ENCODE data around the gene CALHM6.

The CALHM6 gene

DNA sequence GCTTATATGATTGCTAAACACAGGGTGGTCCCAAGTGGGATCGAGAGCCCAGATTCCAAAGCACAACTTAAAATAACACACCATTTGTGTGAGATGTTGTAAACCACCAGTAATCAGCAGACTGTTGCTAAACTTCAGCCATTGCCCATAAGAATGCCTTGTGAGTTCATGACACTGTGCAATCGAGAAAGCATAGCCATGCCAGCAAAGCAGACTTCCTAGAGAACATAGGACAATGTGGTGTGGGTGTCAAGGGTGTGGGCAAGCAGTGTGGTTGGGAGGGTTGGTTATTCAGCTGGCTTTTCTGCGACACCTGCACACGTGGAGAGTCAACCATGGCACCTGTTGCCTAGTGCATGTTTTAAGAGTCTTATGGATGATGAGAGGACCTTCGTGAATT lies 16.1 kb upstream of the CALHM6 start:
- no peak overlapping the region for H3K4me3 ChIP-seq (ENCODE audit: insufficient read depth, low read length, poor library complexity, severe bottlenecking)
- no peaks in the 10 kb centered on the region for H3K36me3 ChIP-seq (ENCODE audit: low read length)
- no peak overlapping the region for H3K4me2 ChIP-seq (ENCODE audit: low read depth, low read length, poor library complexity, severe bottlenecking)
- H3K27me3 ChIP-seq (ENCODE audit: low read length), result no peaks in the 10 kb centered on the region
- H3K9me3 ChIP-seq (ENCODE audit: insufficient read depth, low read length), result no peaks in the 10 kb centered on the region
- no peak overlapping the region for H3K27ac ChIP-seq (ENCODE audit: low read depth, low read length)
- no peaks in the 10 kb centered on the region for H3F3A ChIP-seq (ENCODE audit: insufficient read depth)
- no peaks in the 10 kb centered on the region for H3K79me2 ChIP-seq (ENCODE audit: insufficient read depth, low read length)
- H2AFZ ChIP-seq (ENCODE audit: low read depth, low read length, severe bottlenecking), result no peak overlapping the region
- no peaks in the 10 kb centered on the region for H3K9me2 ChIP-seq (replicated peaks; ENCODE audit: insufficient read depth, low read length)
- no peaks in the 10 kb centered on the region for H4K20me1 ChIP-seq (ENCODE audit: low read depth, low read length)
- TF ChIP-seq, protein P1, sequence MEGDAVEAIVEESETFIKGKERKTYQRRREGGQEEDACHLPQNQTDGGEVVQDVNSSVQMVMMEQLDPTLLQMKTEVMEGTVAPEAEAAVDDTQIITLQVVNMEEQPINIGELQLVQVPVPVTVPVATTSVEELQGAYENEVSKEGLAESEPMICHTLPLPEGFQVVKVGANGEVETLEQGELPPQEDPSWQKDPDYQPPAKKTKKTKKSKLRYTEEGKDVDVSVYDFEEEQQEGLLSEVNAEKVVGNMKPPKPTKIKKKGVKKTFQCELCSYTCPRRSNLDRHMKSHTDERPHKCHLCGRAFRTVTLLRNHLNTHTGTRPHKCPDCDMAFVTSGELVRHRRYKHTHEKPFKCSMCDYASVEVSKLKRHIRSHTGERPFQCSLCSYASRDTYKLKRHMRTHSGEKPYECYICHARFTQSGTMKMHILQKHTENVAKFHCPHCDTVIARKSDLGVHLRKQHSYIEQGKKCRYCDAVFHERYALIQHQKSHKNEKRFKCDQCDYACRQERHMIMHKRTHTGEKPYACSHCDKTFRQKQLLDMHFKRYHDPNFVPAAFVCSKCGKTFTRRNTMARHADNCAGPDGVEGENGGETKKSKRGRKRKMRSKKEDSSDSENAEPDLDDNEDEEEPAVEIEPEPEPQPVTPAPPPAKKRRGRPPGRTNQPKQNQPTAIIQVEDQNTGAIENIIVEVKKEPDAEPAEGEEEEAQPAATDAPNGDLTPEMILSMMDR (IDR thresholded peaks at IDR 0.05; ENCODE audit: insufficient read depth, low read length, poor library complexity, severe bottlenecking), result no peak
- no peak for TF ChIP-seq EZH2phosphoT487 (conservative IDR thresholded peaks at IDR 0.05; ENCODE audit: low read length)
- no peak overlapping the region for H3K9ac ChIP-seq (ENCODE audit: low read length)

DNA sequence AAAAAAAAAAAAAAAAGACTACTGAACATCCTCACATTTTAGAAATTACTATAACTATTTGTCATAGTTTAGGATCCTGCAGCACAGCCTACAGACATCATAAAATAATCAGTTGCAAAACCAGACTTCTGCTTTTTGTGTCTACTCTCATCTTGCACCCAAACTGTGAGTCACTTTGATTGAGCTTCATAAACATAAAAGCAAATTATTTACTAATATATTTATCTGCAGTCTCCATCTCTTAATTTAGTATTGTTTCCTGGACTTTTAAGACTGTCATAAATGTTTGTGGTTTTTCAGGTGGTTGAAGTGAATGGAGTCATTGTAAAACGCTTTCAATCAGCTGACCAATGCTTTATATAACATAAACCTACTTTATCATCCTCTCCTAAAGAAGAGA lies 14.8 kb upstream of the CALHM6 start:
- Histone ChIP-seq H3K9me2 (replicated peaks; ENCODE audit: insufficient read depth, low read length) (no peaks in the 10 kb centered on the region), H3K27ac (ENCODE audit: low read depth, low read length) (no peak overlapping the region), H3K4me3 (ENCODE audit: insufficient read depth, low read length, poor library complexity, severe bottlenecking) (no peak overlapping the region)

DNA sequence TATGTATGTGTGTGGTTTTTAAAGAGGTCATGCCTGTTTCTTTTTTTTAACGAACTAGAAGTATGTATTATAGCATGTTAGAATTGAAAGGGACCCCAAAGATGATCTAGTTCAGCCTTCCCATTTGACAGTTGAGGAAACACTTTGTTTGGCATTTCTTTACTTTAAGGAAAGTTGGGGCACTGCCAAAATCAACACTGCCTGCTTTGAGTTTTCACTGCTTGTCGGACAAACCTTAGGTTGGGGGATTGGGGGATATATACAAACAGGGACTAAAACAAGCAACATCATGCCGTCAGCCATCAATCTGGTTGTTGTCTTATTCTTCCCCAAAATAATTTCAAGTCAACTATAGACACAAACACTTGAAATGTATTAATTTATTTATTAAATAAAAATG lies 14.1 kb upstream of the CALHM6 start:
- Histone ChIP-seq H3K36me3 (ENCODE audit: low read length) (no peaks in the 10 kb centered on the region), H4K20me1 (ENCODE audit: low read depth, low read length) (no peaks in the 10 kb centered on the region), H2AFZ (ENCODE audit: low read depth, low read length, severe bottlenecking) (no peak overlapping the region), H3F3A (ENCODE audit: insufficient read depth) (no peaks in the 10 kb centered on the region), H3K79me2 (ENCODE audit: insufficient read depth, low read length) (no peaks in the 10 kb centered on the region), H3K27me3 (ENCODE audit: low read length) (no peaks in the 10 kb centered on the region), H3K27ac (ENCODE audit: low read depth, low read length) (no peak overlapping the region), H3K9ac (ENCODE audit: low read length) (no peak overlapping the region), H3K9me3 (ENCODE audit: insufficient read depth, low read length) (no peaks in the 10 kb centered on the region), H3K4me2 (ENCODE audit: low read depth, low read length, poor library complexity, severe bottlenecking) (no peak overlapping the region), H3K9me2 (replicated peaks; ENCODE audit: insufficient read depth, low read length) (no peaks in the 10 kb centered on the region), H3K4me3 (ENCODE audit: insufficient read depth, low read length, poor library complexity, severe bottlenecking) (no peak overlapping the region)
- TF ChIP-seq, protein P1 (IDR thresholded peaks at IDR 0.05; ENCODE audit: insufficient read depth, low read length, poor library complexity, severe bottlenecking), result no peak
- no peak for TF ChIP-seq EZH2phosphoT487 (conservative IDR thresholded peaks at IDR 0.05; ENCODE audit: low read length)

More for the DNA sequence above, 14.8 kb upstream of the CALHM6 start:
- no peaks in the 10 kb centered on the region for H3K27me3 ChIP-seq (ENCODE audit: low read length)
- H3F3A ChIP-seq (ENCODE audit: insufficient read depth), result no peaks in the 10 kb centered on the region
- no peak overlapping the region for H2AFZ ChIP-seq (ENCODE audit: low read depth, low read length, severe bottlenecking)
- H3K36me3 ChIP-seq (ENCODE audit: low read length), result no peaks in the 10 kb centered on the region
- no peaks in the 10 kb centered on the region for H4K20me1 ChIP-seq (ENCODE audit: low read depth, low read length)
- H3K79me2 ChIP-seq (ENCODE audit: insufficient read depth, low read length), result no peaks in the 10 kb centered on the region
- no peak overlapping the region for H3K4me2 ChIP-seq (ENCODE audit: low read depth, low read length, poor library complexity, severe bottlenecking)
- no peaks in the 10 kb centered on the region for H3K9me3 ChIP-seq (ENCODE audit: insufficient read depth, low read length)
- H3K9ac ChIP-seq (ENCODE audit: low read length), result no peak overlapping the region
- no peak for TF ChIP-seq EZH2phosphoT487 (conservative IDR thresholded peaks at IDR 0.05; ENCODE audit: low read length)
- TF ChIP-seq, protein P1 (IDR thresholded peaks at IDR 0.05; ENCODE audit: insufficient read depth, low read length, poor library complexity, severe bottlenecking), result no peak
